ENCODE data around the gene RTBDN. TPM values are rescaled to one million over a fixed set of nuclear protein-coding genes. Genes with fewer than 3 reads are reported as not detected.
A peak's percentile ranks its signal among the peaks of the same experiment; 100 is the strongest.

Gene RTBDN
- total RNA-seq, 1 experiment from 2014 or later: 25.1 TPM

DNA sequence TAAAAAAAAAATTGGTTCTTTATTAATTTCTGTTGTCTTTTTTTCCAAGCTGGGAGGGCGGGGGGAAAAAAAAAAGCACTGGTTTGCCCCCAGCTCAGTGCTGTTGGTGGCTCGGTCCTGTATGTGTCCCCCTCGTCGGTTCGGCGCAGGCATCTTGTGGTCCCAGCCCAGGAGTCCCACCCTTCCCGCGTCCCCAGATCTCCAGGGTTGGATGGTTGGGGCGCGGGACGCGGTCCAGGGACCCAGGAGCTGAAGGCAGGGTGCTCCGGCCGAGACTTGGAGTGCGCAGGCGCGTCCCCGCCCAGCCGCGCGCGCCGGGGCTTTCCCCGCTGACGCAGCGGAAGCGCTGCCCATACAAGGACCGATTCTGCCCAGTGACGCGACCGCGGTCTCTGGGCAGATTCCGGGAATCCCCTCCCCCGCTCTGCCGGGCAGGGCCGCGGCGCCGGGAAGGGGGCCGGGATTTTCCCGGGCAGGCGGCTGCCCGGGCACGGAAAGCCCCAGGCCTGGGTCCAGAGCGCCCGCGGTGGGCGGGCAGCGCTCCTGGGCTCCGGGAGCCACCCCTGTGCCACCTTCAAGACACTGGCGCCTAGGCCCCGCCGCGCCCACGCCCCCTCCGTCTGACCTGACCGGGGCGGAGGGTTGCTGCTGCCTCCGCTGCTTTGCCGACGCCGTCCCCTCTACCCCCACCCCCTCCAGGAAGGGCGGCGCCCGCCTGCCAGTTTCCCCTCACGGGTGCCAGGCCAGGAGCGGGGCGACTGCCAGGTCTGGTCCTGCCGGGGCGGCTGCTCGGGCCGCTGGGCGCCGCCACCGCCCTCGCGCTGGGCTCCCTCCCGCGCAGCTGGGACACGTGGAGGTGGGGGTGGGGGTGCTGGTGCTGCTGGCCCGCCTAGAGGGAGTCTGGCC, 40.8 kb downstream of the RTBDN start:
- TF ChIP-seq SRF (IDR thresholded peaks at IDR 0.05; ENCODE audit: low read depth): no peak
- TF ChIP-seq TCF7L2 (IDR thresholded peaks at IDR 0.05; ENCODE audit: borderline replicate concordance, extremely low read depth, insufficient read depth, insufficient read length): peak; percentile 40
- peak; percentile 94 for TF ChIP-seq POLR2A (IDR thresholded peaks at IDR 0.05; ENCODE audit: borderline replicate concordance, extremely low read depth, insufficient read depth, insufficient read length)
- no peak for TF ChIP-seq ELF1 (IDR thresholded peaks at IDR 0.05; ENCODE audit: borderline replicate concordance, low read depth)
- TF ChIP-seq, protein P1, sequence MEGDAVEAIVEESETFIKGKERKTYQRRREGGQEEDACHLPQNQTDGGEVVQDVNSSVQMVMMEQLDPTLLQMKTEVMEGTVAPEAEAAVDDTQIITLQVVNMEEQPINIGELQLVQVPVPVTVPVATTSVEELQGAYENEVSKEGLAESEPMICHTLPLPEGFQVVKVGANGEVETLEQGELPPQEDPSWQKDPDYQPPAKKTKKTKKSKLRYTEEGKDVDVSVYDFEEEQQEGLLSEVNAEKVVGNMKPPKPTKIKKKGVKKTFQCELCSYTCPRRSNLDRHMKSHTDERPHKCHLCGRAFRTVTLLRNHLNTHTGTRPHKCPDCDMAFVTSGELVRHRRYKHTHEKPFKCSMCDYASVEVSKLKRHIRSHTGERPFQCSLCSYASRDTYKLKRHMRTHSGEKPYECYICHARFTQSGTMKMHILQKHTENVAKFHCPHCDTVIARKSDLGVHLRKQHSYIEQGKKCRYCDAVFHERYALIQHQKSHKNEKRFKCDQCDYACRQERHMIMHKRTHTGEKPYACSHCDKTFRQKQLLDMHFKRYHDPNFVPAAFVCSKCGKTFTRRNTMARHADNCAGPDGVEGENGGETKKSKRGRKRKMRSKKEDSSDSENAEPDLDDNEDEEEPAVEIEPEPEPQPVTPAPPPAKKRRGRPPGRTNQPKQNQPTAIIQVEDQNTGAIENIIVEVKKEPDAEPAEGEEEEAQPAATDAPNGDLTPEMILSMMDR (IDR thresholded peaks at IDR 0.05 in 2 of 3, conservative IDR thresholded peaks at IDR 0.05 in 1 of 3; ENCODE audit: borderline replicate concordance in 1 of 3, insufficient read depth in 1 of 3, low read depth in 2 of 3, low read length in 2 of 3): no peak
- peak; percentile 36 for TF ChIP-seq YY1 (IDR thresholded peaks at IDR 0.05; ENCODE audit: extremely low read depth, insufficient replicate concordance, low read depth, low read length)
- peak; percentile 94 for TF ChIP-seq POLR2AphosphoS5 (IDR thresholded peaks at IDR 0.05; ENCODE audit: low read depth, low read length)
- TF ChIP-seq, protein P2, sequence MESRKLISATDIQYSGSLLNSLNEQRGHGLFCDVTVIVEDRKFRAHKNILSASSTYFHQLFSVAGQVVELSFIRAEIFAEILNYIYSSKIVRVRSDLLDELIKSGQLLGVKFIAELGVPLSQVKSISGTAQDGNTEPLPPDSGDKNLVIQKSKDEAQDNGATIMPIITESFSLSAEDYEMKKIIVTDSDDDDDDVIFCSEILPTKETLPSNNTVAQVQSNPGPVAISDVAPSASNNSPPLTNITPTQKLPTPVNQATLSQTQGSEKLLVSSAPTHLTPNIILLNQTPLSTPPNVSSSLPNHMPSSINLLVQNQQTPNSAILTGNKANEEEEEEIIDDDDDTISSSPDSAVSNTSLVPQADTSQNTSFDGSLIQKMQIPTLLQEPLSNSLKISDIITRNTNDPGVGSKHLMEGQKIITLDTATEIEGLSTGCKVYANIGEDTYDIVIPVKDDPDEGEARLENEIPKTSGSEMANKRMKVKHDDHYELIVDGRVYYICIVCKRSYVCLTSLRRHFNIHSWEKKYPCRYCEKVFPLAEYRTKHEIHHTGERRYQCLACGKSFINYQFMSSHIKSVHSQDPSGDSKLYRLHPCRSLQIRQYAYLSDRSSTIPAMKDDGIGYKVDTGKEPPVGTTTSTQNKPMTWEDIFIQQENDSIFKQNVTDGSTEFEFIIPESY (IDR thresholded peaks at IDR 0.05; ENCODE audit: extremely low read depth, insufficient replicate concordance, low read length): peak; percentile 76
- no peak for TF ChIP-seq EGR1 (IDR thresholded peaks at IDR 0.05; ENCODE audit: low read depth)
- peak; percentile 80 for TF ChIP-seq ZFX (IDR thresholded peaks at IDR 0.05)
- TF ChIP-seq EZH2phosphoT487 (IDR thresholded peaks at IDR 0.05; ENCODE audit: borderline replicate concordance): no peak
- DNase-seq (ENCODE audit: low read depth, low spot score) (peak; percentile 91), ATAC-seq (peak; percentile 56)
- Histone ChIP-seq H4K20me1 (ENCODE audit: insufficient read depth) (no peaks in the 10 kb centered on the region), H3K27me3 (ENCODE audit: insufficient read depth, low read length) (no peaks in the 10 kb centered on the region), H3K27ac (ENCODE audit: low read depth, low read length) (peak overlapping the region; percentile 96), H3K4me2 (ENCODE audit: low read length) (peak overlapping the region; percentile 99), H3K9me3 (ENCODE audit: control insufficient read depth in 1 of 2, insufficient read depth in 1 of 2, low read depth in 1 of 2, low read length in 2 of 2) (no peaks in the 10 kb centered on the region), H2AFZ (ENCODE audit: low read depth, low read length, poor library complexity, severe bottlenecking) (no peak overlapping the region), H3K79me2 (ENCODE audit: insufficient read depth, low read length) (peaks cover 19% of the 10 kb centered on the region), H3K9me2 (ENCODE audit: insufficient read depth) (no peaks in the 10 kb centered on the region), H3K4me1 (ENCODE audit: control insufficient read depth in 1 of 2, insufficient read depth in 2 of 2, low read length in 2 of 2) (peaks cover 41 to 76% of the 10 kb centered on the region in 2 experiments), H3K9ac (ENCODE audit: low read length) (peak overlapping the region; percentile 93), H3K4me3 (replicated peaks in 1 of 2; ENCODE audit: low read depth in 1 of 2, low read length in 2 of 2) (peak overlapping the region; percentile 77 to 84), H3K36me3 (ENCODE audit: control insufficient read depth in 1 of 2, insufficient read depth in 2 of 2, low read length in 2 of 2) (no peaks in the 10 kb centered on the region; a peak in 2 of 4 replicates)
- ChIA-PET CTCF (interaction anchor here (1.2 to 7.4 kb wide), 9 partner anchors 11 to 60 kb away, joined by 3 to 123 read pairs (median 35); partner anchors contain the start of gene HOOK2), POLR2A (interaction anchor here (0.6 to 6.7 kb wide), 15 partner anchors 9 to 1856 kb away, joined by 3 to 172 read pairs (median 5); partner anchors contain the start of genes DHPS, HOOK2, PRDX2 and RNASEH2A), RAD21 (ENCODE audit: low non-redundant PET in 1 of 2, low total read pairs in 2 of 2, uncharacterized antibody in 2 of 2, unreplicated experiment in 2 of 2) (interaction anchor here (0.7 to 1.2 kb wide), 3 partner anchors 18 to 27 kb away, joined by 3 to 4 read pairs (median 3); partner anchors contain the start of gene HOOK2 (in 1 of the 2))
- no TSS peak for BruUV-seq (replicated peaks)
- intact Hi-C loops (cut with micrococcal nuclease): loop anchor here (2.0 kb wide), 1 partner anchor 15 kb away; no protein-coding TSS in a partner anchor

All from HCT116 (cell line).